Astrocyte of the cerebellum (primary cell): ENCODE data around the gene DEFB132.
A peak's percentile ranks its signal among the peaks of the same experiment; 100 is the strongest.

ENCODE experiments used
- DNase-seq: peaks from one replicate; pipeline ENCODE4 v3.0.0-alpha.2; 2011; ENCODE audit warnings: low read depth
- H3K4me3 ChIP-seq: 2 replicates; pipeline ENCODE4 v1.5.1; 2011; ENCODE audit warnings: mild to moderate bottlenecking, low read depth, low read length, moderate library complexity
- CTCF ChIP-seq: IDR thresholded peaks from 2 replicates; pipeline ENCODE4 v1.5.1; 2012; ENCODE audit warnings: low read length, low read depth, moderate library complexity, mild to moderate bottlenecking; ENCODE audit errors: missing control alignments
- in situ Hi-C: cut with HindIII; loops from 2 replicates; pipeline ENCODE4 v1.10.0; 2017; ENCODE audit warnings: low sequenced_read_pairs

Gene DEFB132

GRCh38 chr20:259981-260380, 2.5 kb downstream of the DEFB132 start:
- in situ Hi-C loops: loop anchor here (5.0 kb wide), 1 partner anchor 72 kb away; no protein-coding TSS in a partner anchor
- DNase-seq: no peak
- no peak for TF ChIP-seq CTCF
- H3K4me3 ChIP-seq: no peak overlapping the region

- in situ Hi-C loops: loop anchor here (5.0 kb wide), 1 partner anchor 69 kb away; no protein-coding TSS in a partner anchor
- no peak for TF ChIP-seq CTCF
- DNase-seq: no peak
- no peak overlapping the region for H3K4me3 ChIP-seq
Measured at GRCh38 chr20:263701-264100, 6.2 kb downstream of the DEFB132 start.

- in situ Hi-C loops: no loop called here
- peak overlapping the region; percentile 48 for H3K4me3 ChIP-seq
- no peak for DNase-seq
- peak; percentile 89 for TF ChIP-seq CTCF
Measured at GRCh38 chr20:266596-267562, 9.4 kb downstream of the DEFB132 start.

- TF ChIP-seq CTCF: no peak
- DNase-seq: no peak
- no peak overlapping the region for H3K4me3 ChIP-seq
- in situ Hi-C loops: no loop called here
Measured at GRCh38 chr20:270517-270916, 13.0 kb downstream of the DEFB132 start.

- no peak for DNase-seq
- TF ChIP-seq CTCF: no peak
- H3K4me3 ChIP-seq: no peak overlapping the region
- in situ Hi-C loops: no loop called here
Measured at GRCh38 chr20:271069-271468, 13.5 kb downstream of the DEFB132 start.

- no peak overlapping the region for H3K4me3 ChIP-seq
- TF ChIP-seq CTCF: no peak
- DNase-seq: no peak
- in situ Hi-C loops: no loop called here
Measured at GRCh38 chr20:271528-271927, 14.0 kb downstream of the DEFB132 start.
